KOPT-K1 (cell line): ENCODE data around the gene CACNA1H.
"Not testable (repeated sequence)": the region's sequence is repeated elsewhere in the genome, so short reads cannot be mapped to it uniquely, and the experiment has no call there.

Experiments
- H3K27ac ChIP-seq: fragments of 200-600 bp; sonication (generic); 2 replicates; pipeline ENCODE4 v1.5.1; 2016; ENCODE audit warnings: antibody characterized with exemption, mild to moderate bottlenecking, low read depth, low read length; ENCODE audit not compliant: poor library complexity, severe bottlenecking
- H3K36me3 ChIP-seq: fragments of 200-600 bp; sonication (generic); 2 replicates; pipeline ENCODE4 v1.5.1; 2017; ENCODE audit warnings: antibody characterized with exemption, mild to moderate bottlenecking, low read length, moderate library complexity; ENCODE audit not compliant: insufficient read depth
- H3K9me3 ChIP-seq: fragments of 200-600 bp; sonication (generic); 2 replicates; pipeline ENCODE4 v1.5.1; 2017; ENCODE audit warnings: antibody characterized with exemption, low read length, mild to moderate bottlenecking; ENCODE audit not compliant: insufficient read depth, poor library complexity, severe bottlenecking

The CACNA1H gene

DNA sequence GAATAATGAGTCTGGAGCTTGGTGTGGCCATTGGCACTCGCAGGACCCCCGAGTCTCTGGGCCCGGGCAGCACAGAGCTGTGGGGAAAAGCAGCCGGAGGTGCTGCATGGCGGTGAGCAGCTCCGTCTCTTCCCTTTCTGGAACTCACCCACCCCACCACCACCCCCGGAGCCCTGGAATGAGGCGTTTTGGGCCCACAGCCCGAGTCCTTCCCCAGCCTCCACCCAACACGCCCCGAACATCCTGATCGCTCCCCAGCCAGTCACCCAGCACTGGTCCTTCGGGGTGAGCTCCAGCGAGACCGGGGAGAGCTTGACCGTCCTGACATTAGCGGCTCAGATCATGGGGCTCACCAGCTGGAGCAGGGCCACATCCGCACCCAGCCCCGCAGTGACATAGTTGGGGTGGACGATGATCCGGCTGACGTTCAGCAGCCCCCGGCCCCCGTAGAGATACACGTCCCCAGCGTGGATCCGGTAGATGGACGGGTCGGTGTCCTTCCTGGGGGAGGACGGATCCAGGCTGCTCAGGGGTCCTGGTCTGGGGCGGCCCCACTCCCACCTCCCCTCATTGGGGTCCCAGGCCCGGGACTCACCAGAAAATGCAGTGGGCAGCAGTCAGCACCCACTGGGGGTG, 109.4 kb downstream of the CACNA1H start:
- H3K9me3 ChIP-seq = peaks cover 9% of the 10 kb centered on the region
- no peak overlapping the region for H3K27ac ChIP-seq
- H3K36me3 ChIP-seq = no peaks in the 10 kb centered on the region

DNA sequence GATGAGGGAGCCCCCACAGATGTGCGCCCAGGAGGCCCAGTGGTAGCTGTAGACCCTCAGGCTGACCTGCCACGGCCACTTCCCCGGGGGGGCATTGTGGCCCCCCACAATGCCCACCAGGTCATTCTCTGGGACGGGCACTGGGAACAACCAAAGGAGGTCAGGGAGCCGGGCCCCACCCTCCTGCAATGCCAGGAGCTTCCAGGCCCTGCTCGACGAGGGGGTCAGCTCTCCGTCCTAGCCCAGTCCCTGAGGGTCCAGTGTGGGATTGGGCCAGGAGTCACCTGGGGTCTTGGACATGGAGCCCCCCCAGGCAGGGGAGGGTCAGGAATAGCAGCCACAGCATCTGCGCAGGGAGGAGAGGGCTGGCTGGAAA, 109.9 kb downstream of the CACNA1H start:
- Histone ChIP-seq H3K27ac (no peak overlapping the region), H3K9me3 (peaks cover 9% of the 10 kb centered on the region)

DNA sequence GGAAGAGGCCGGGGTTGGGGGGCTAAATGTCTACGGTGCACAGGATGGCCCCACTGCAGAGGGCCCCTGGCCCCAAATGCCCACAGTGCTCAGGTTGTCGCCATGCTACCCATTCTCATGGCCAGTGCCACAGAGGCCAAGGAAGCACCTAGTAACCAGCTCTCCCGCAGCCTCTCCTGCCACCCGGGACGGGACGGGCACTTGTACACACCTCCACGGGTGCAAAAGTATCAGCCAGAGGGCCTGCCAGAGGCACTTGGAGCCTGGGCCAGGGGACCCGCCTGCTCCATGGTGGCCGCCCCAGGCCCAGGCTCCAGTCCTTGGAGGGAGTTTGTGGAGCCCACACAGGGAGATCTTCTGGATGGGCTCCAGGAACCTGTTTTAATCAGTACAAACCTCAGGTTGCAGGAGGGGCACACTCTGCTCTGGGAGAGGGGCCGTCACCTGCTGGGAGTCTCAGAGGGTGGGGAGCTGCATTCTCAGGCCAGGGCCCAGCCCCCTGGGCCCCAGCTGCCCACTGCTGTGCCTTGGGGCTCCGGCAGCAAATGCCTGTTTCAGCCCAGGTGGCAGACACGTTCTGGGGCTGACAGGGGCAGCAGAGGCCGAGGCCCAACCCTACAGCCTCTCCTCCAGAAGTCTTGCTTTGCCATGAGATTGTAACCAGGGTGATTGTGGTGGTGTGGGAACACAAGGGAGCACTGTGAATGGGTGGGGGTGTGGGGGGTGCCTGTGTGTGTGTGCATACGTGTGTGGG, 110.9 kb downstream of the CACNA1H start:
- Histone ChIP-seq H3K9me3 (peaks cover 9% of the 10 kb centered on the region), H3K27ac (no peak overlapping the region), H3K36me3 (no peaks in the 10 kb centered on the region)

More for the DNA sequence above, 109.9 kb downstream of the CACNA1H start:
- no peaks in the 10 kb centered on the region for H3K36me3 ChIP-seq

DNA sequence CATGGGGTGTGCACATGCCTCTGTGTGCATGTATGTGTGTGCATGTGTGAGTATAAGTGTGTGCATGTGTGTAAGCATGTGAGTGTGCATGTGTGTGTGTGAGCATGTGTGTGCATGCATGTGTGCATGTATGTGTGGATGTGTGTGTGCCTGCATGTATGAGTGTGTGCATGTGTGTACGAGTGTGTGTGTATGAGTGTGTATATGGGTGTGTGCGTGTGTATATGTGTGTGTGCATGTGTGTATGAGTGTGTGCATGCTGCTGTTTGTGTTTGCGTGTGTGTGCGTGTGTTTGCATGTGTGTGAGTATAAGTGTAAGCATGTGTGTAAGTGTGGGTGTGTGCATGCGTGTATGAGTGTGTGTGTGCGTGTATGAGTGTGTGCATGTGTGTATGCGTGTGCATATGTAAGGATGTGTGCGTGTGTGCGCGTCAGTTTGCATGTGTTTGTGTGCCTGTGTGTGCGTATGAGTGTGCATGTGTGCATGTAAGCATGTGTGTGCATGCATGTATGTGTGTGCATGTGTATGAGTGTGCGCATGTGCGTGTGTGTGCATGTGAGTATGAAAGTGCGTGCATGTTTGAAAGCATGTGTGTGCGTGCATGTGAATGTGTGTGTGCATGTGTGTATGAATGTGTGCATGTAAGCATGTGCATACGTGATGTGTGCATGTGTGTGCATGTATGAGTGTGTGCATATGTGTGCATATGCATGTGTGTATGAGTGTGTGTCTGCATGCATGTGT, 111.6 kb downstream of the CACNA1H start:
- peaks cover 9% of the 10 kb centered on the region for H3K9me3 ChIP-seq
- no peaks in the 10 kb centered on the region for H3K36me3 ChIP-seq
- no peak overlapping the region for H3K27ac ChIP-seq

DNA sequence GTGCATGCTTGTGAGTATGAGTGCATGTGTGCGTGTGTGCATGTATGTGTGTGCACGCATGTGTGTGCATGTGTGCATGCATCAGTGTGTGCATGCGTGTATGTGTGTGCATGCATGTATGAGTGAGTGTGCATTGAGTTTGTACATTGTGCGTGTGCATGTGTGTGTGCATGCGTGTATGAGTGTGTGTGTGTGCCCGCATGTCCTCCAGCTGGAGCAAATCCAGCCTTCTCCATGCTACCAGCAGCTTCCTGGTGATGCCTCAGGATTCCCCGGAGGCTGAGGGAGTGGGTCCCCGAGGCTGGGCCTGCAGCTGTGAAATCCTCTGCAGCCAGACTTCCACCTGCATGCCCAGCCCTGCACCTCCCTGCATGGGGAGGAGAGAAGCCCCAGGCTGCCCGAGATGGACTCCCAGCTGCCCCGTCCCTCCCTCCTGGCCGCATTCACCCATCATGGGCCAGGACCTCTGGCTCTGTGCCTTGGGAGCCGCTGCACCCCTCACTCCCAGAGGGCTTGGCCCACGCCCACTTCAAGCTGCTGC, 112.3 kb downstream of the CACNA1H start:
- H3K36me3 ChIP-seq = no peaks in the 10 kb centered on the region
- peaks cover 9% of the 10 kb centered on the region for H3K9me3 ChIP-seq
- no peak overlapping the region for H3K27ac ChIP-seq

DNA sequence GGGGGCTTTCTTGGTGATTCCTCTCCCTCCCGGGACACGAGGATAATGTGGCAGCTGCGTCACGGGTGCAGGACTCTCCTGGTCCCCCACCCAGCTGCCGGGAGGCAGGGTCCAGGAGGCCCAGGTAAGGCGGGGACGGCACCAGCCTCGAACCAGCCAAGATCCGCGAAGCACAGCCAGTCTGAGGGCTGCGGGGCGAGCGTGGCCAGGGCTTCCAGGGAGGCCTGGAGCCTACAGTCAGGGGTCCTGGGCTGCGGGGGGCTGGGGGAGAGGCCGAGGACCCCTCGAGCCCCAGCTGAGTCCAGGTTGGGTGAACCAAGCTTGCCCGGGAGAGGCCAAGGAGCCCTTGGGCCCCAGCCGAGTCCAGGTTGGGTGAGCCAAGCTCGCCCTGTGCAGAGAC, 112.9 kb downstream of the CACNA1H start:
- peaks cover 9% of the 10 kb centered on the region for H3K9me3 ChIP-seq
- H3K36me3 ChIP-seq = no peaks in the 10 kb centered on the region
- H3K27ac ChIP-seq = no peak overlapping the region

DNA sequence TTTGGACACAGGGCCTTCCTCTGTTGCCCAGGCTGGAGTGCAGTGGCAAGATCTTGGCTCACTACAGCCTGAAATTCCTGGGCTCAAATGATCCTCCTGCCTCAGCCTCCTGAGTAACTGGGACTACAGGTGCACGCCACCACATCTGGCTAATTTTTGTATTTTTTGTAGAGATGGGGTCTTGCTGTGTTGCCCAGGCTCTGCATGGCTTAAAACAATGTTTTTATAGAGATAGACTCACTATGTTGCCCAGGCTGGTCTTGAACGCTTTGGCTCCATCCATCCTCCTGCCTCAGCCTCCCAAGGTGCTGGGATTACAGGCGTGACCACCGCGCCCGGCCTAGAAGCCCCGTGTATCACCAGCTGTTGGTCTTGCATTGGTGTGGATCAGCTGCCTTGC, 116.5 kb downstream of the CACNA1H start:
- H3K9me3 ChIP-seq, H3K36me3 ChIP-seq, H3K27ac ChIP-seq: not testable (repeated sequence)

DNA sequence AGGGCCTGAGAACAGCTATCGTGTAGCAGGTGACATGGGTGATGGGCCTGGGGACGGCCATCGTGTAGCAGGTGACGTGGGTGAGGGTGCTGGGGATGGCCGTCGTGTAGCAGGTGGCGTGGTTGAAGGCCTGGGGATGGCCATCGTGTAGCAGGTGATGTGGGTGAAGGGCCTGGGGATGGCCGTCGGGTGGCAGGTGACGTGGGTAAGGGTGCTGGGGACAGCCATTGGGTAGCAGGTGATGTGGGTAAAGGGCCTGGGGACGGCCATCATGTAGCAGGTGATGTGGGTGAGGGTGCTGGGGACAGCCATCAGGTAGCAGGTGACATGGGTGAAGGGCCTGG, 118.4 kb downstream of the CACNA1H start:
- Histone ChIP-seq H3K9me3 (no peaks in the 10 kb centered on the region), H3K36me3 (no peaks in the 10 kb centered on the region), H3K27ac (no peak overlapping the region)
